ENCODE measurements around the gene SLC16A1. TPM values are rescaled to one million over a fixed set of nuclear protein-coding genes. Genes with fewer than 3 reads are reported as not detected.

SLC16A1 gene
- total and polyA plus RNA-seq, 10 of the 15 experiments (the other 5 are each of a cell fraction or from before 2014, with no cell fraction given), result 39.0 to 106 (median 65.8) TPM

DNA sequence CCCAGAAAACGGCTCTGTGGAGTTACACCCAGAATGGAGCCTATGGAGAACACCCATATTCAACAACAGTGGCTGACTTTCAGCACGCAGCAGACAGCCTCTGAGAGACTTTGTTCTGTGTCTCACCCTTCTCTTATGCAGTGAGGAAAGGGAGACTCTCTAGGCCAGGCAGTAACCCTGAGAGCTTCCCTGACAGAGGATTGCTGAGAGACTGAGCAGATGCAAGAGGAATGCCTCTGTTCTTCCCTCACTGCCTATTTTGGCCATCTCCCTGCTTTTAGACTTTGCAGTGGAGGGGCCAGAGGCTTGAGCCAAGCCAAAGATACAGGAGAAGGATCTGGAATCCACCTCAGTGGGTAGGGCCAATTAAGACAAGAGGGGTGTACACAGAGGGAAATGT is 41.8 kb upstream of the SLC16A1 start:
- no TSS peak for BruUV-seq (replicated peaks)
- Histone ChIP-seq H3K4me1 (ENCODE audit: control insufficient read depth, insufficient read depth, low read length) (no peaks in the 10 kb centered on the region), H3K4me2 (ENCODE audit: control insufficient read depth, insufficient read depth) (no peak overlapping the region), H4K20me1 (ENCODE audit: control insufficient read depth, insufficient read depth) (no peaks in the 10 kb centered on the region), H3K4me3 (no peak overlapping the region), H3K9ac (ENCODE audit: control insufficient read depth, insufficient read depth, low read length) (no peak overlapping the region), H3K36me3 (ENCODE audit: control insufficient read depth in 2 of 2, insufficient read depth in 2 of 2, low read length in 1 of 2) (peaks cover 0 to 3% of the 10 kb centered on the region in 2 experiments; a peak in 2 of 4 replicates), H2AFZ (ENCODE audit: control insufficient read depth, low read depth, low read length) (no peak overlapping the region), H3K9me3 (replicated peaks; ENCODE audit: control insufficient read depth, insufficient read depth, low read length) (no peaks in the 10 kb centered on the region), H3K27me3 (replicated peaks in 1 of 2; ENCODE audit: control insufficient read depth in 2 of 2, insufficient read depth in 2 of 2, low read length in 1 of 2) (no peaks in the 10 kb centered on the region), H3K27ac (ENCODE audit: control insufficient read depth, insufficient read depth) (no peak overlapping the region), H3K79me2 (ENCODE audit: control insufficient read depth, insufficient read depth, low read length) (no peaks in the 10 kb centered on the region)
- in situ Hi-C loops (cut with MboI), result no loop called here
- ATAC-seq (no peak), FAIRE-seq (no peak), DNase-seq (ENCODE audit: low read depth, low spot score) (no peak)
- POLR2A ChIA-PET, result interaction anchor here (0.5 kb wide), 1 partner anchor 16 kb away, joined by 4 read pairs; no protein-coding TSS in a partner anchor
- WGBS (ENCODE audit: insufficient coverage, insufficient replicate concordance, low lambda C conversion rate, missing lambda C conversion rate), result 75% methylated on average over 2 of the region's 2 CpGs
- SMC1A ChIA-PET (ENCODE audit: uncharacterized antibody, unreplicated experiment), result no interaction called here
- CTCF ChIA-PET, result no interaction called here
- TF ChIP-seq SP1 (IDR thresholded peaks at IDR 0.05; ENCODE audit: low read depth, low read length) (no peak), KDM1A (IDR thresholded peaks at IDR 0.05; ENCODE audit: borderline replicate concordance) (no peak), ZBED1 (IDR thresholded peaks at IDR 0.05; ENCODE audit: borderline replicate concordance) (no peak), WRNIP1 (IDR thresholded peaks at IDR 0.05; ENCODE audit: borderline replicate concordance, low read depth, low read length) (no peak), IKZF2 (IDR thresholded peaks at IDR 0.05) (no peak), CREB1 (IDR thresholded peaks at IDR 0.05; ENCODE audit: low read depth) (no peak), SMC3 (IDR thresholded peaks at IDR 0.05; ENCODE audit: borderline replicate concordance, low read length) (no peak), NBN (IDR thresholded peaks at IDR 0.05) (no peak), BACH1 (IDR thresholded peaks at IDR 0.05; ENCODE audit: borderline replicate concordance) (no peak), SMARCA5 (IDR thresholded peaks at IDR 0.05) (no peak), IRF4 (IDR thresholded peaks at IDR 0.05; ENCODE audit: low read depth, low read length) (no peak), MEF2A (IDR thresholded peaks at IDR 0.05; ENCODE audit: insufficient read depth, low read depth, low read length) (no peak), KLF5 (IDR thresholded peaks at IDR 0.05; ENCODE audit: partially characterized antibody) (no peak), SUPT20H (IDR thresholded peaks at IDR 0.05; ENCODE audit: borderline replicate concordance, control insufficient read depth, low read depth, low read length) (no peak), JUNB (IDR thresholded peaks at IDR 0.05) (no peak), HSF1 (IDR thresholded peaks at IDR 0.05; ENCODE audit: low read depth, low read length) (no peak), CEBPB (IDR thresholded peaks at IDR 0.05; ENCODE audit: borderline replicate concordance in 1 of 2, low read depth in 2 of 2, low read length in 2 of 2) (no peak), NKRF (conservative IDR thresholded peaks at IDR 0.05) (no peak)
- TF ChIP-seq, protein P1, sequence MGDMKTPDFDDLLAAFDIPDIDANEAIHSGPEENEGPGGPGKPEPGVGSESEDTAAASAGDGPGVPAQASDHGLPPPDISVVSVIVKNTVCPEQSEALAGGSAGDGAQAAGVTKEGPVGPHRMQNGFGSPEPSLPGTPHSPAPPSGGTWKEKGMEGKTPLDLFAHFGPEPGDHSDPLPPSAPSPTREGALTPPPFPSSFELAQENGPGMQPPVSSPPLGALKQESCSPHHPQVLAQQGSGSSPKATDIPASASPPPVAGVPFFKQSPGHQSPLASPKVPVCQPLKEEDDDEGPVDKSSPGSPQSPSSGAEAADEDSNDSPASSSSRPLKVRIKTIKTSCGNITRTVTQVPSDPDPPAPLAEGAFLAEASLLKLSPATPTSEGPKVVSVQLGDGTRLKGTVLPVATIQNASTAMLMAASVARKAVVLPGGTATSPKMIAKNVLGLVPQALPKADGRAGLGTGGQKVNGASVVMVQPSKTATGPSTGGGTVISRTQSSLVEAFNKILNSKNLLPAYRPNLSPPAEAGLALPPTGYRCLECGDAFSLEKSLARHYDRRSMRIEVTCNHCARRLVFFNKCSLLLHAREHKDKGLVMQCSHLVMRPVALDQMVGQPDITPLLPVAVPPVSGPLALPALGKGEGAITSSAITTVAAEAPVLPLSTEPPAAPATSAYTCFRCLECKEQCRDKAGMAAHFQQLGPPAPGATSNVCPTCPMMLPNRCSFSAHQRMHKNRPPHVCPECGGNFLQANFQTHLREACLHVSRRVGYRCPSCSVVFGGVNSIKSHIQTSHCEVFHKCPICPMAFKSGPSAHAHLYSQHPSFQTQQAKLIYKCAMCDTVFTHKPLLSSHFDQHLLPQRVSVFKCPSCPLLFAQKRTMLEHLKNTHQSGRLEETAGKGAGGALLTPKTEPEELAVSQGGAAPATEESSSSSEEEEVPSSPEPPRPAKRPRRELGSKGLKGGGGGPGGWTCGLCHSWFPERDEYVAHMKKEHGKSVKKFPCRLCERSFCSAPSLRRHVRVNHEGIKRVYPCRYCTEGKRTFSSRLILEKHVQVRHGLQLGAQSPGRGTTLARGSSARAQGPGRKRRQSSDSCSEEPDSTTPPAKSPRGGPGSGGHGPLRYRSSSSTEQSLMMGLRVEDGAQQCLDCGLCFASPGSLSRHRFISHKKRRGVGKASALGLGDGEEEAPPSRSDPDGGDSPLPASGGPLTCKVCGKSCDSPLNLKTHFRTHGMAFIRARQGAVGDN (IDR thresholded peaks at IDR 0.05), result no peak
- TF ChIP-seq, protein P2, sequence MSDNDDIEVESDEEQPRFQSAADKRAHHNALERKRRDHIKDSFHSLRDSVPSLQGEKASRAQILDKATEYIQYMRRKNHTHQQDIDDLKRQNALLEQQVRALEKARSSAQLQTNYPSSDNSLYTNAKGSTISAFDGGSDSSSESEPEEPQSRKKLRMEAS (IDR thresholded peaks at IDR 0.05; ENCODE audit: low read depth, low read length), result no peak
- intact Hi-C loops (cut with micrococcal nuclease; ENCODE audit: unreplicated experiment), result no loop called here
- RAD21 ChIA-PET (ENCODE audit: unreplicated experiment), result no interaction called here
